Common myeloid progenitor, CD34-positive (primary cell): ENCODE measurements around the gene PHF21B. TPM values are rescaled to one million over a fixed set of nuclear protein-coding genes. Genes with fewer than 3 reads are reported as not detected.
"Not testable (repeated sequence)": the region's sequence is repeated elsewhere in the genome, so short reads cannot be mapped to it uniquely, and the experiment has no call there.

ENCODE experiments used
- CTCF ChIA-PET: fragments of 350-600 bp; sonication (Branson Sonifier 250); formaldehyde crosslinking; loops from one replicate; lab custom pipeline; 2021; ENCODE audit warnings: antibody characterized with exemption; lab: Charles Lee
- POLR2A ChIA-PET: fragments of 350-600 bp; sonication (Branson Sonifier 250); formaldehyde crosslinking; loops from one replicate; lab custom pipeline; 2021; ENCODE audit warnings: antibody characterized with exemption; lab: Charles Lee
- DNase-seq, 3 donors: peaks; one replicate each; pipeline versions ENCODE4 v3.0.0 to v3.0.0-alpha.2; 2013
- H3K27ac ChIP-seq, 2 experiments: 1 replicate in 1 of 2; 2 replicates in 1 of 2; pipeline ENCODE4 v1.7.0; 2013; ENCODE audit warnings: inconsistent platforms in 2 of 2, low read length in 2 of 2, mild to moderate bottlenecking in 2 of 2, low read depth in 1 of 2, moderate library complexity in 1 of 2; ENCODE audit not compliant: severe bottlenecking in 2 of 2, insufficient read depth in 1 of 2, poor library complexity in 1 of 2
- H3K27me3 ChIP-seq, 5 experiments: replicated peaks in 2 of 5; 1 replicate in 3 of 5; 2 replicates in 2 of 5; pipeline versions ENCODE4 v1.6.1 to v1.7.0; 2013; ENCODE audit warnings: low read length in 4 of 5, mild to moderate bottlenecking in 2 of 5, moderate library complexity in 2 of 5, inconsistent platforms in 1 of 5; ENCODE audit not compliant: insufficient read depth in 5 of 5, control insufficient read depth in 4 of 5
- H3K36me3 ChIP-seq, 4 experiments: 1 replicate in 2 of 4; 2 replicates in 2 of 4; pipeline versions ENCODE4 v1.6.1 to v1.7.0; 2013; ENCODE audit warnings: low read length in 3 of 4, control low read depth in 1 of 4, mild to moderate bottlenecking in 1 of 4; ENCODE audit not compliant: control insufficient read depth in 4 of 4, insufficient read depth in 4 of 4
- H3K4me1 ChIP-seq, 4 experiments: 1 replicate in 3 of 4; 2 replicates in 1 of 4; pipeline versions ENCODE4 v1.6.1 to v1.7.1; 2013; ENCODE audit warnings: low read length in 3 of 4, mild to moderate bottlenecking in 3 of 4, control low read depth in 1 of 4, inconsistent platforms in 1 of 4, moderate library complexity in 1 of 4; ENCODE audit not compliant: control insufficient read depth in 4 of 4, insufficient read depth in 4 of 4; ENCODE audit errors: control extremely low read depth in 1 of 4
- H3K4me3 ChIP-seq, 7 experiments: 1 replicate in 4 of 7; 2 replicates in 3 of 7; pipeline versions ENCODE4 v1.5.1 to v1.7.0; 2013; ENCODE audit warnings: mild to moderate bottlenecking in 7 of 7, low read length in 6 of 7, moderate library complexity in 6 of 7, inconsistent platforms in 2 of 7, low read depth in 2 of 7, control low read depth in 1 of 7; ENCODE audit not compliant: insufficient read depth in 4 of 7, control insufficient read depth in 1 of 7; ENCODE audit errors: extremely low read depth in 1 of 7
- H3K9me3 ChIP-seq, 5 experiments: 1 replicate in 4 of 5; 2 replicates in 1 of 5; pipeline versions ENCODE4 v1.6.1 to v1.7.1; 2013; ENCODE audit warnings: low read length in 4 of 5, mild to moderate bottlenecking in 2 of 5, inconsistent platforms in 1 of 5, low read depth in 1 of 5, moderate library complexity in 1 of 5; ENCODE audit not compliant: control insufficient read depth in 4 of 5, insufficient read depth in 2 of 5; ENCODE audit errors: control extremely low read depth in 1 of 5
- WGBS: methylation state at CpG from one replicate; pipeline ENCODE4 v1.1.5; 2013; ENCODE audit not compliant: insufficient coverage; 5-methylcytosine and 5-hydroxymethylcytosine counted together
- polyA plus RNA-seq: library from polyadenylated mRNA; unstranded; fragments of 120-200 nt; gene quantifications from one replicate; pipeline ENCODE4 v1.2.1, GENCODE V29; 2013

The PHF21B gene
- polyA plus RNA-seq: not detected

DNA sequence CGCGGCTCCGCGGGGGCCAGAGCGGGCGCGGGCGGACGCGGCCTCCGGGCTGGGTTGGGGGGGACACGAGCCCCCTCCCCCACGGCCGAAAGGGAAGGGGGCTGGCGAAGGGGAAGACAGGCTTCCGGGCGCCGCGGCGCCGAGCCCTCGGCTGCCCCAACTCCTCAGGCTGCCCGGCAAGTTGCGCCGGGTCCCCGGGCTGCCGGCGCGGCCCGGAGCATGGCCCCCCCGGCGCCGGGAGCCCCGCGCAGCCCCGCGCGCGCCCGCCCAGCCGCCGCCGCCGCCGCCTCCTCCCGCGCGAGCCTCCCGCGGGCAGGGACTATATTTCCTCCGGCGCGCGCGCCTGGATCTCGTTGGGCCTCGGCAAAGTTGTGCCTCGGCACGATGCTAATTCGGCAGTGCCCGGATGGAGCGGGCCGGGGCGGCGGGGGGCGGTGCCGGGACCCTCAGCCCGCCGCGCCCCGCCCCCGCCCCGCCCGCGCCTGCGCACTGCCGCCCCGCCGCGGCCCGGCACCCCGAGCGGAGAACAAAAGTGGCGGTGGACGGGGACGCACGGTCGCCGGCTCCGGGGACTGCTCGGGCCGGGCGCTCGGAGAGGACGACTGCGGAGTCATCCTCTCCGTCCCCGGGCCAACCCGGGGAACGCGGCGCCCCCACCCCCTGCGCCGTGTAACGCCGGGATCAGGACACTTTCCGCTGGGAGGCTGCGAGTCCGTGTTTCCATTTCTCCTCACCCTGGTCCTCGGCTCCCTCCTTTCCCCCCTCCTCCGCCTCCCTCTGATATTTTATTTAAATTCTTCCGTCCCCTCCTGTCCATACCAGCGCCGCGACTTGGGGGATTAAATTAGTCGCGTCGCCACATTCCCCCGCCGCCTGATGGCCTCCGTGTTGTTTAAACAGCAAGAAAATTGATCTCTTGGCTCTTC lies at the start of gene PHF21B:
TSS of gene PHF21B (minus strand) at position 400 of the 926 bp plus-strand sequence. CDS start 456 bp downstream, outside the sequence.
- peak within 1 kb of the TSS; percentile 26 to 74 (median 54) for H3K4me3 ChIP-seq
- peaks cover 15 to 85% (median 49%) of the 10 kb centered on the region in 5 experiments for H3K27me3 ChIP-seq
- H3K4me1 ChIP-seq: peaks cover 0 to 30% (median 21%) of the 10 kb centered on the region in 4 experiments
- under 1% methylated on average over 74 of the region's 121 CpGs for WGBS
- peak in 2 of 3 donors; percentile 33 to 47 for DNase-seq
- POLR2A ChIA-PET: no interaction called here
- CTCF ChIA-PET: no interaction called here
- no peaks in the 10 kb centered on the region for H3K9me3 ChIP-seq
- no peaks in the 10 kb centered on the region for H3K36me3 ChIP-seq
- H3K27ac ChIP-seq: no peak within 1 kb of the TSS

GRCh38 chr22:45059296-45059695 lies 49.5 kb upstream of the PHF21B start:
- POLR2A ChIA-PET: no interaction called here

DNA sequence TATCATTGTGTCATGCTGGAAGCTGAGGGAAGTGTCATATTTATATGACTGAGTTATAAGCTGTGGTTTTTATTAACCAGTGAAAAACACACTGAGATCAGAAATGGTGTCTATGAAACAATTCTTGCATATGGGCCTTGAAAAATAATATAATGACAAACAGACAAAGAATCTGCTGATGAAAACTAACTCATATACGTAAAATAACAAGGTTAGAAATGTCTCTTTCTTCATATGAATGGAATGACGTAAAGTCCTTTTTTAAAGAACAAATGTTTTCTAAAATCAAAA lies 48.8 kb upstream of the PHF21B start:
- Histone ChIP-seq H3K27ac (no peak overlapping the region), H3K4me1 (peaks cover 0 to 14% (median 2%) of the 10 kb centered on the region in 4 experiments), H3K27me3 (peaks cover 0 to 3% (median 0%) of the 10 kb centered on the region in 5 experiments), H3K36me3 (no peaks in the 10 kb centered on the region), H3K9me3 (no peaks in the 10 kb centered on the region), H3K4me3 (peak overlapping the region in 1 of 7 experiments; percentile 38)
- ChIA-PET POLR2A (no interaction called here), CTCF (no interaction called here)
- WGBS: no CpG with 5 or more reads among the region's 2 CpGs
- peak in 1 of 3 donors; percentile 8 for DNase-seq

More at GRCh38 chr22:45059296-45059695, 49.5 kb upstream of the PHF21B start:
- no peaks in the 10 kb centered on the region for H3K9me3 ChIP-seq
- no peaks in the 10 kb centered on the region for H3K36me3 ChIP-seq
- DNase-seq: no peak
- peaks cover 0 to 2% (median 0%) of the 10 kb centered on the region in 5 experiments for H3K27me3 ChIP-seq
- CTCF ChIA-PET: interaction anchor here (1.0 kb wide), 1 partner anchor 21 kb away, joined by 3 read pairs; no protein-coding TSS in a partner anchor
- 100% methylated on average over 3 of the region's 5 CpGs for WGBS
- H3K4me3 ChIP-seq: no peak overlapping the region
- H3K27ac ChIP-seq: no peak overlapping the region
- peaks cover 0 to 14% (median 2%) of the 10 kb centered on the region in 4 experiments for H3K4me1 ChIP-seq

DNA sequence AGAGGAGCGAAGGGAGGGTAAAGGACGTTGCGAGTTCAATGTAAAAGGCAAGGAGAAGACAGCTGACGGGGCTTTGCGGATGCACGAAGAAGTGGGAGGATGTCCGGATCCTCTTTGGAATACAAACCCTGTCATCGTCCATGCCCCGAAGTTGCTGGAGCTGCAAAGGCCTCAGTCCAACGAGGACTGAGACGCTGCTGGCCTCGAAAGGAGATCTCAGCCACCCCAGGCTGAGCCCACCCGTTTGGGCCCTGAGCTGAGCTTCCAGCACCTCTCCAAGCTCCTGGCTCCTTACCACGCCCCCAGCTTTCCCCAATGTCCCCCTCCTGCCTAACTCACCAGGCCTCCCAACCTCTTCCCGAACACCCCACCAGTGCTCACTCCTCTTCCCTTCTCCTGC lies 46.1 kb upstream of the PHF21B start:
- ChIA-PET CTCF (no interaction called here), POLR2A (no interaction called here)
- Histone ChIP-seq H3K4me1 (peaks cover 0 to 14% (median 2%) of the 10 kb centered on the region in 4 experiments), H3K27me3 (peaks cover 0 to 14% (median 3%) of the 10 kb centered on the region in 5 experiments), H3K27ac (no peak overlapping the region), H3K9me3 (peaks cover 0 to 2% (median 0%) of the 10 kb centered on the region in 5 experiments), H3K4me3 (no peak overlapping the region), H3K36me3 (no peaks in the 10 kb centered on the region)
- DNase-seq: no peak
- WGBS: 95% methylated on average over 13 of the region's 15 CpGs

DNA sequence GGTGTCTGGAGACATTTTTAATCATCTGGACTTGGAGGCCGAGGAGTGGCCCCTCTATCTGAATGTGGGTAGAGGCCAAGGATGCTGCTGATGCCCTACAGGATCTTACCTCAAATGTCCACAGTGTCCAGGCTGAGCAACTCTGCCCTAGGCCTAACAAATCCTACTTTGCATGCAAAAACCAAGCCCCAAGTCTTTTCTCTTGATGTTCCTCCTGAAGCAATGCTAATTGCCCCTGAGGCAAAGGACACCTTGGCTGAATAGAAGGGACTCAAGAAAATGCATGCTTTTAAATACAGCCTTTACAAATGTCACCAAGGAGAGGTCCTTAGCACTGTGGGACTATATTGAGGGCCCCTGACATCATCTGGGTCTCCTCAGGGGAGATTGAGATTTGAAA lies 43.8 kb upstream of the PHF21B start:
- H3K27me3 ChIP-seq: peaks cover 0 to 33% (median 7%) of the 10 kb centered on the region in 5 experiments
- DNase-seq: no peak
- ChIA-PET POLR2A (no interaction called here), CTCF (no interaction called here)
- no peak overlapping the region for H3K27ac ChIP-seq
- H3K4me3 ChIP-seq: no peak overlapping the region
- H3K36me3 ChIP-seq: no peaks in the 10 kb centered on the region
- 100% methylated on average over 1 of the region's 1 CpG for WGBS
- H3K4me1 ChIP-seq: peaks cover 0 to 7% (median 0%) of the 10 kb centered on the region in 4 experiments
- H3K9me3 ChIP-seq: peaks cover 0 to 2% (median 0%) of the 10 kb centered on the region in 5 experiments

- Histone ChIP-seq H3K27ac (no peak overlapping the region), H3K9me3 (peaks cover 0 to 2% (median 0%) of the 10 kb centered on the region in 5 experiments), H3K4me1 (peaks cover 0 to 2% (median 0%) of the 10 kb centered on the region in 4 experiments), H3K36me3 (no peaks in the 10 kb centered on the region), H3K4me3 (no peak overlapping the region), H3K27me3 (peaks cover 0 to 38% (median 8%) of the 10 kb centered on the region in 5 experiments)
- DNase-seq: no peak
- no CpG with 5 or more reads among the region's 1 CpG for WGBS
- POLR2A ChIA-PET: interaction anchor here (0.6 kb wide), 1 partner anchor 162 kb away, joined by 3 read pairs; no protein-coding TSS in a partner anchor
- CTCF ChIA-PET: no interaction called here
Measured at GRCh38 chr22:45053094-45053493, 43.3 kb upstream of the PHF21B start.

DNA sequence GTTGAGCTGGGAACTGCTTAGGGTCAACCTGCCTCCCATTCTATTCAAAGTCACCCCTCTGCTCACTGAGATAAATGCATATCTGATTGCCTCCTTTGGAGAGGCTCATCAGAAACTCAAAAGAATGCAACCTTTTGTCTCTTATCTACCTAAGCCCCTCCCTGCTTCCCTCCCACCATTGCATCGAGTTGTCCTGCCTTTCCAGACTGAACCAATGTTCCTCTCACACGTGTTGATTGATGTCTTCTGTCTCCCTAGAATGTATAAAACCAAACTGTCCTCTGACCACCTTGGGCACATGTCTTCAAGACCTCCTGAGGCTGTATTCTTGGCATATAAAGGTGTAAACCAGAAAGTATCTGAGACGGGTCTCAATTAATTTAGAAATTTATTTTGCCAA lies 42.9 kb upstream of the PHF21B start:
- H3K27ac ChIP-seq, H3K4me3 ChIP-seq, DNase-seq, H3K36me3 ChIP-seq, H3K9me3 ChIP-seq, H3K4me1 ChIP-seq, CTCF ChIA-PET: not testable (repeated sequence)
- H3K27me3 ChIP-seq: peaks cover 0 to 39% (median 8%) of the 10 kb centered on the region in 5 experiments
- 33% methylated on average over 3 of the region's 3 CpGs for WGBS
- POLR2A ChIA-PET: interaction anchor here (0.6 kb wide), 1 partner anchor 162 kb away, joined by 3 read pairs; no protein-coding TSS in a partner anchor
